ENCODE data around the gene FBXL5.

The FBXL5 gene

GRCh38 chr4:15675356-15675755, 20.2 kb upstream of the FBXL5 start:
- DNase-seq: no peak

DNA sequence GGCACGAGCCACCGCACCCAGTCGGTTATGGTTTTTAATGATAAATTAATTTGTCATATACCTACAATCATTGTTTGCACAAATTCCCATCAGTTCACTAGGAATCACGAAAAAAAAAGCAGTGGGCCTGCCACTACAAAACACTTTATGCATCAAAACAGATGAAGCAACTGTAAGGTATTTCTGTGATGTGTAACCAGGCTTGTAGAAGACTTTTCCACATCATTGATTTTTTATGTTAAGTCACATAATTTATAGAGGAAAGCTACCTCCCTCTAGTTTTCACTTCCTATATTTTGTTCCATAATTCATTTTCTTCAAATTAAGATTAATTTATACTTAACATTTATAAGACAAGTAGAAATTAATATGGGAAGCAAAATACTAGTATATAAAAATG, 19.8 kb upstream of the FBXL5 start:
- DNase-seq: no peak

- DNase-seq: no peak
Measured at GRCh38 chr4:15674046-15674445, 18.9 kb upstream of the FBXL5 start.

DNA sequence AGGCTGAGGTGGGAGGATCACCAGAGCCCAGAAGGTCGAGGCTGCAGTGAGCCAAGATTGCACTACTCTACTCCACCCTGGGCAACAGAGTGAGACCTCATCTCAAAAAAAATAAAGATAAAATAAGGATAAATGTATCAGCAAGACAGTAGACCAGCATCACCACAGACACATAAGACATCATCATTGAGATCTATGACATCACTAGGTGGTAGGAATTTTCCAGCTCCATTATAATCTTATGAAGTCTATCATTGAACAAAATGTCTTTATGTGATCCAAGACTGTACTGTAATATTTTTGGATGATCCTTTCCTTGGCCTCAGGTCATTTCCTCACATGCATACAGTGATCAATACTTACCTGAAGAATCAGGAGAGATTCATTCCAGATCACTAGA, 18.2 kb upstream of the FBXL5 start:
- DNase-seq: no peak

DNA sequence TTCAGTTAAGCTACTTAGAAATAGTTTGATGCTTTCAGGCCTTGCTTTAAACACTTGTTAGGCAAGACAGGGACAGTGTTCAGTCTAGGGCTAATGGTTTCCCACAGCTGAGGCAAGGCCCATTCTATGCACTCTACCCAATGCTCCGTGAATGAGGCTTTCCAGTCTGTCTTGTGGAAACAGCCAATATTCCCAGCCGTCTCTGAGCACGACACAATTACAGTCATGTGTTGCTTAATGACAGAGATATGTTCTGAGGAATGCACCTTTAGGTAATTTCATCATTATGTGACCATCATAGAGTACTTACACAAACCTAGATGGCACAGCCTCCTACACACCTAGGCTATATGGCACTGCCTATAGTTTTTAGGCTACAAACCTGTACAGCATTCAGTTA, 16.9 kb upstream of the FBXL5 start:
- DNase-seq: no peak

- DNase-seq: no peak
Measured at GRCh38 chr4:15670576-15670975, 15.4 kb upstream of the FBXL5 start.

GRCh38 chr4:15668566-15669435, 13.6 kb upstream of the FBXL5 start:
- DNase-seq: no peak

DNA sequence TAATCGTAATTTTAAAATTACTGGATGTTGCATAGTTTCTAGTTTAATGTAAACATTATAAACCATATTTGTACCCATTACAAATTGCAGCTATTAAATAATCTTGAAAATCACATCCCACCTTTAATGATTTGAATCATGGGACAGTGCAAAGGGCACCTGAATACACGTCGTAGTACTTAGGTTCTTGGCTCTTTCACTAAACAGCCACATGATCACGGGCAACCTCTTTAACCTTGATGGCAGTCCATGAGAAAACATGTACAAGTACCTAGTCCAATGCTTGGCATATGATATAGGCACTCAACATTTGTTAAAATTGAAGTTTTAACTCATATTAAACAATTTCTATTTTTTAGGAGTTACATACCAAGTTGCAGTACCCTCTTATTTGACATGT, 11.8 kb upstream of the FBXL5 start:
- no peak for DNase-seq

GRCh38 chr4:15665753-15666365, 10.7 kb upstream of the FBXL5 start:
- DNase-seq: no peak

GRCh38 chr4:15659768-15660570, 4.8 kb upstream of the FBXL5 start:
- DNase-seq: no peak

- no peak for DNase-seq
Measured at GRCh38 chr4:15658781-15659180, 3.6 kb upstream of the FBXL5 start.

GRCh38 chr4:15658136-15658770, 3.1 kb upstream of the FBXL5 start:
- DNase-seq: no peak

GRCh38 chr4:15657366-15657765, 2.2 kb upstream of the FBXL5 start:
- no peak for DNase-seq

- no peak for DNase-seq
Measured at GRCh38 chr4:15656038-15656470, 897 bp upstream of the FBXL5 start.

DNA sequence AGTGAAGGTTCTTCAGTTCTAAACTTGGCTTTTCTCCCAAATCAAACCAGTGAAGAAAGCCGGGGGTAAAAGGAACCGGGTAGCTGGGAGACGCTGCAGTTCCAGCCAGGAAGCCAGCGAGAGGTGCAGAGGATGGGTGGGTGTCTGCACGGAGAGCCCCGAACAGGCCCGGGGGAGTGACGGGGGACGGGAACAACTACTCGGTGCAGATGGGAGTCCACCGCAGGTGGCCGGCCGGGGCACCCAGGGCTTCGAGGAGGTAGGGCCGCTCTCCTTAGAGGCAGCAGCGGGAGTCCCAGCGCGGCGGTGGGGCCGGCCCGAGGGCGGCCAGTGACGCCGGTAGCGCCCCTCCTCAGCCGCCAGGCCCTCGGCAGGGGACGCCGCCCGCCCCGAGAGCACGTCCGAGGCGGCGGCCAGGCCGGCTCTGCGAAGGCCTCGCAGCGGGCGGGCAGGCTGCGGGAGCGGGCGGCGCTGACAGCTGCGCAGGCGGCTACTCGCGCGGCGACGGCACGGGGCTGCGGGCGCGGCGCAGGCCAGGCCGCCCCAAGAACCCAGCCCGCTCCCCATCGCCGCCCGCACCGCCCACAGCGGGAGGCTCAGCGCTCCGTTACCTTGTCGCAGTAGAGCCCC, 449 bp downstream of the FBXL5 start:
- DNase-seq: no peak

GRCh38 chr4:15653864-15654592, 1.1 kb downstream of the FBXL5 start:
- DNase-seq: no peak

GRCh38 chr4:15653420-15653819, 1.7 kb downstream of the FBXL5 start:
- DNase-seq: no peak

DNA sequence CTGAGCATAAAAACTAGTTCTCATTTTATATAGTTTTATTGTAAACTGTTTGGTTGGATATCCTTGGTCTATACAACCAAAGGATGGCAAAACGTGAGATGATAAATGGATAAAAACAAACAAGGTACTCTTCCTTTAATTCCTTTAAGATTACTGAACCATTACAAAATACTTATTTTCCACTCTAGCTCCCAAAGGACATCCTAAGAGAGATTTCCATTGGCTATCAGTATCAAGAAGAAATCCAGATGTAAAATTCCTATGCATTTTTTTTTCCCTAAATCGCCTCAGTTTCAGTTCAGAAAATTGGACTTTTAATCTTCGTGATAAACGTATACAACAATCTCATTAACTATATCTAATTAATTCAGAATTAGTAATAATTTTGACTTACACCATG, 2.3 kb downstream of the FBXL5 start:
- DNase-seq: no peak

DNA sequence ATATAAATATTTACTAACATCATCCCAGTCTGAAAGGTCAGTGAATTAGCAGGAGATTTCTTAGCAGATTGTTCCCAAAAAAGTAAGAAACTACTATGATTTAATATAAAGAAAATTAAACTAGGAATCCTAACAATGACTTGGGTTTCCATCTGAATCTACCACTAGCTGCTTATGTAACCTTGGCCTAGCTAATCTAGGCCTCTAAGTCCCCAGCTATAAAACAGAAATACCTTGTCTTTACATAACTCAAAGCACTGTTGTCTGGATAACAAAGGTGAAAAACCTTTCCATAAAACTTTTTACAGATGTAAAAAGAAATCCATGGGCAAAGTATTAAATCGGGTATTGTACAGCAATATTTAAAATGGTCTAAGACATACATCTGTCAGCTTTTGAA, 3.0 kb downstream of the FBXL5 start:
- DNase-seq: no peak

DNA sequence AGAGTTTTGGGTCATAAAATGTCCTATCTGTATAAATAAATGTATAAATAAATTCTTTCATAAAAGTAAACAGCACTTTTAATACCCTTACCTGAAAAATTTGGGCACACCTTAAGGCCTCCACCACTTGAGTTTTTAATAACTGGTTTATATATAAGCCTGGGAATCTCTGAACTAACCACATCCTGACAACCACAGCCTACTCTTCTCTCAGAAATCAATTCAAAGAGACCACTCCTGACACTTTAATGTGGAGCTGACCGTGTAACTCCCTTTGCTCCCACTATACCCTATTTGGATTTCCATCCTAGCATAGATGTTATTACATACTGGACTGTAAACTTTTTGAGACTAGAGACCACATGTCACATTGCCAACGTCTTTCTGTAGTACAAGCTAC, 3.5 kb downstream of the FBXL5 start:
- no peak for DNase-seq

- no peak for DNase-seq
Measured at GRCh38 chr4:15649914-15650545, 5.1 kb downstream of the FBXL5 start.

DNA sequence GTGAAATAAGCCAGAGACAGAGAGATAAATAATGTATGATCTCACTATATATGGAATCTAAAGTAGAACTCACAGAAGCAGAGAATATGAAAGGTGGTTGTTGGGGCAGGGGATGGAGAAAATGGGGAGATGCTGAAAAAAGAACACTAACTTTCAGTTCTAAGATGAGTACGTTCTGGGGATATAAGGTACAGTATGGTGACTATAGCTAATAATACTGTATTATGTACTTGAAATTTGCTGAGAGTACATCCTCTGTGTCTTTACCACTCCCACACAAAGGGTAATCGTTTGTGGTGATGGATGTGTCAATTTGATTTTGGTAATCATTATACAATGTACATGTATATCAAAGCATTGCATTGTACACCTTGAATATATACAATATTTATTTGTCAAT, 6.6 kb downstream of the FBXL5 start:
- DNase-seq: no peak
